Endothelial cell of umbilical vein (primary cell): ENCODE measurements around the gene ATP8A2. TPM values are rescaled to one million over a fixed set of nuclear protein-coding genes. Genes with fewer than 3 reads are reported as not detected.
A peak's percentile ranks its signal among the peaks of the same experiment; 100 is the strongest.

ENCODE experiments used
- BruUV-seq: library from RNA; stranded (reverse); fragments of 400-500 nt; replicated peaks from 2 replicates; lab custom pipeline; 2021; lab: Mats Ljungman, UMichigan
- CTCF ChIA-PET: fragments of 300-600, 350-600 bp; sonication (Branson Sonifier 250); formaldehyde crosslinking; loops from one replicate; lab custom pipeline; 2021; ENCODE audit warnings: antibody characterized with exemption, inconsistent platforms; lab: Charles Lee
- POLR2A ChIA-PET: fragments of 300-600, 350-600 bp; sonication (Branson Sonifier 250); formaldehyde crosslinking; loops from one replicate; lab custom pipeline; 2021; ENCODE audit warnings: antibody characterized with exemption, inconsistent platforms; lab: Charles Lee
- DNase-seq: peaks from one replicate; pipeline ENCODE4 v3.0.0-alpha.2; 2011; ENCODE audit warnings: low read depth, low spot score
- FAIRE-seq: peaks from 2 replicates; lab custom pipeline; 2011; peaks lifted over from hg19 to GRCh38; lab: Jason Lieb, UNC
- H2AFZ ChIP-seq: 2 replicates; pipeline ENCODE4 v1.6.0; 2012; ENCODE audit warnings: low read depth, low read length, control low read depth, inconsistent platforms
- H3K27ac ChIP-seq: 2 replicates; pipeline ENCODE4 v1.5.1; 2011; ENCODE audit warnings: low read depth, mild to moderate bottlenecking, control low read depth, low read length, moderate library complexity; ENCODE audit not compliant: insufficient read depth
- H3K27me3 ChIP-seq, 2 experiments: 2 replicates each; pipeline versions ENCODE4 v1.6.0 to v1.6.1; 2011; ENCODE audit warnings: low read length in 2 of 2, mixed read lengths in 1 of 2; ENCODE audit not compliant: control insufficient read depth in 2 of 2, insufficient read depth in 2 of 2
- H3K36me3 ChIP-seq, 2 experiments: 2 replicates in 1 of 2; 3 replicates in 1 of 2; pipeline ENCODE4 v1.5.1; 2011; ENCODE audit warnings: low read length in 2 of 2, mild to moderate bottlenecking in 1 of 2, moderate library complexity in 1 of 2; ENCODE audit not compliant: control insufficient read depth in 2 of 2, insufficient read depth in 2 of 2; ENCODE audit errors: extremely low read depth in 1 of 2
- H3K4me1 ChIP-seq: 3 replicates; pipeline ENCODE4 v1.5.1; 2011; ENCODE audit warnings: mild to moderate bottlenecking, low read length; ENCODE audit not compliant: control insufficient read depth, insufficient read depth; ENCODE audit errors: extremely low read depth
- H3K4me2 ChIP-seq: 2 replicates; pipeline ENCODE4 v1.6.1; 2011; ENCODE audit warnings: low read length, control low read depth, mixed read lengths; ENCODE audit not compliant: insufficient read depth
- H3K4me3 ChIP-seq, 3 experiments: fragments of 200-600 bp in 1 of 3; sonication (generic), shearing (Covaris generic) in 1 of 3; replicated peaks in 1 of 3; 2 replicates each; pipeline ENCODE4 v1.5.1; 2011 to 2016; ENCODE audit warnings: control low read depth in 3 of 3, low read length in 3 of 3, mild to moderate bottlenecking in 2 of 3, inconsistent platforms in 1 of 3, low read depth in 1 of 3, moderate library complexity in 1 of 3; ENCODE audit not compliant: insufficient read depth in 1 of 3
- H3K79me2 ChIP-seq: 2 replicates; pipeline ENCODE4 v1.6.0; 2012; ENCODE audit warnings: low read length, inconsistent platforms; ENCODE audit not compliant: control insufficient read depth, insufficient read depth
- H3K9ac ChIP-seq: replicated peaks from 2 replicates; pipeline ENCODE3; 2011; ENCODE audit warnings: low read length, control low read depth; ENCODE audit not compliant: insufficient read depth; ENCODE audit errors: extremely low read depth
- H3K9me1 ChIP-seq: replicated peaks from 3 replicates; pipeline ENCODE4 v1.6.0; 2011; ENCODE audit warnings: mild to moderate bottlenecking, low read length; ENCODE audit not compliant: control insufficient read depth, insufficient read depth; ENCODE audit errors: extremely low read depth
- H3K9me3 ChIP-seq: replicated peaks from 2 replicates; pipeline ENCODE4 v1.5.1; 2012; ENCODE audit warnings: low read length, inconsistent platforms; ENCODE audit not compliant: control insufficient read depth, insufficient read depth
- H4K20me1 ChIP-seq: replicated peaks from 2 replicates; pipeline ENCODE3; 2011; ENCODE audit warnings: mild to moderate bottlenecking, low read length; ENCODE audit not compliant: control insufficient read depth, insufficient read depth; ENCODE audit errors: extremely low read depth
- EZH2 ChIP-seq: IDR thresholded peaks from 2 replicates; pipeline ENCODE4 v1.6.1; 2012; ENCODE audit warnings: borderline replicate concordance, low read depth, mild to moderate bottlenecking, moderate library complexity, low read length, inconsistent platforms; ENCODE audit not compliant: severe bottlenecking
- FOS ChIP-seq: IDR thresholded peaks from 2 replicates; pipeline ENCODE4 v1.6.1; 2011; ENCODE audit warnings: mild to moderate bottlenecking, low read length, moderate library complexity, borderline replicate concordance; ENCODE audit not compliant: insufficient read depth
- GATA2 ChIP-seq: IDR thresholded peaks from 2 replicates; pipeline ENCODE4 v1.7.0; 2011; ENCODE audit warnings: low read depth, mild to moderate bottlenecking, moderate library complexity, mixed read lengths, low read length; ENCODE audit not compliant: insufficient read length, insufficient read depth
- JUN ChIP-seq: IDR thresholded peaks from 2 replicates; pipeline ENCODE4 v1.6.1; 2011; ENCODE audit warnings: borderline replicate concordance, low read depth; ENCODE audit not compliant: insufficient read length, insufficient read depth
- MYC ChIP-seq: IDR thresholded peaks from one replicate; pipeline ENCODE4 v1.6.1; 2011; ENCODE audit warnings: mild to moderate bottlenecking, low read depth, low read length
- POLR2A ChIP-seq: IDR thresholded peaks from 2 replicates; pipeline ENCODE4 v1.6.1; 2012; ENCODE audit warnings: low read depth, mild to moderate bottlenecking, control low read depth, low read length
- POLR2AphosphoS5 ChIP-seq: IDR thresholded peaks from 2 replicates; pipeline ENCODE4 v1.6.1; 2012; ENCODE audit warnings: low read depth, mild to moderate bottlenecking, control low read depth, low read length, moderate library complexity; ENCODE audit not compliant: insufficient read depth
- dilution Hi-C: fragments of 300-500 bp; cut with MboI; formaldehyde crosslinking; loops from one replicate; pipeline ENCODE4 v1.15.0; 2019; ENCODE audit warnings: low sequenced_read_pairs; ENCODE audit not compliant: extremely low pct_ligation_motif_present
- intact Hi-C: fragments of 100-400 bp; cut with micrococcal nuclease; formaldehyde crosslinking; loops from one replicate; pipeline ENCODE4 v1.10.0; 2022
- polyA plus RNA-seq, 4 experiments: library from polyadenylated mRNA; depleted of rRNA in 3 of 4; stranded (reverse) in 3 of 4; unstranded in 1 of 4; fragments of >200 nt; gene quantifications; 2 replicates each; pipeline versions ENCODE4 v1.2.1 to v1.2.3, GENCODE V29; 2011 to 2012; ENCODE audit warnings: missing spikeins in 1 of 4
- total RNA-seq: library from RNA; stranded (reverse); gene quantifications from 2 replicates; pipeline ENCODE4 v1.2.3, GENCODE V29; 2021
- TF ChIP-seq, protein P1 (sequence below): IDR thresholded peaks from 2 replicates; pipeline ENCODE4 v1.6.1; 2011; ENCODE audit not compliant: insufficient read depth, insufficient read length
- TF ChIP-seq, protein P2 (sequence below), 2 donors: IDR thresholded peaks; 1 replicate in 1 of 2; 2 replicates in 1 of 2; pipeline ENCODE4 v1.5.1; 2011; ENCODE audit warnings: low read length in 2 of 2, mild to moderate bottlenecking in 2 of 2, moderate library complexity in 2 of 2, control low read depth in 1 of 2, inconsistent platforms in 1 of 2, low read depth in 1 of 2; ENCODE audit not compliant: insufficient read depth in 1 of 2; ENCODE audit errors: extremely low read depth in 1 of 2

Gene ATP8A2
- total and polyA plus RNA-seq, 2 donors (not counting 3 experiments of a cell fraction or from before 2014, with no cell fraction given), result 0.11 to 0.49 TPM

DNA sequence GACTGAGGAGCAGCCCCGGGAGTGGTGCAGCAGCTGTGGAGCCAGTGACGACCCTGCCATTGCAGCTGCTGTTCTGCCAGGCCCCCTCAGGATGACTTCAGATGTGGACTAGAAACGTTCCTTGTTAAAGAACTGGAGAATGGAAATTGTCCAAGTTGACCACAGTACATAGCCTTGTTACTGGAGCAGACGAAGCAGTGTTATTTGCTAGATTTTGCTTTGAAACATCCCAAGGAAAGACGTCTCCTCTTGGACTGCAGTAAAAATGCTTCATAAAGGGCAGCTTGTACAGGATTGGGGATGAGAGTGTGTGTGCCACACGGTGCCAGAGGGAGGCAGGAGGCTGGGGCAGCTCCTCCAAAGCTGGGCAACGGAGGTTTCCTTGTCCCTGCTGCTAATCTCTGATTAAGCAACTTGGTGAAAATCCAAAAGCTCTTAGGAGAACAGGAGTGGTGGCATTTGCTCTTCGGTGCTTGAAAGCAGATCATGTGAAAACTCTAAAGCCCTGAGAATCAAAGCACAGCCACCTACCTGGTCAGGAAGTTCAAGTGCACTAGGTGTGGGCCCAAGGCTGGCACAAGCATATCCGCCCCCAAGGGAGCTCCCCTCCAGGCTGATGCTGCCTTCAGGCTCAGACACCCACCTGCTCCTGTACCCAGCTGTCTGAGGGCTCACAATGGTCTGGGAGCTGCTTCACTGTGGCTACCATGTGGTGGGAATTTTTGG lies 645.6 kb downstream of the ATP8A2 start:
- H3K27ac ChIP-seq, result peak overlapping the region; percentile 89
- no peaks in the 10 kb centered on the region for H3K79me2 ChIP-seq
- CTCF ChIA-PET, result interaction anchor here (1.2 to 2.8 kb wide), 2 partner anchors 10 to 12 kb away, joined by 3 to 11 read pairs; no protein-coding TSS in a partner anchor
- no peaks in the 10 kb centered on the region for H3K36me3 ChIP-seq
- H3K9ac ChIP-seq, result no peak overlapping the region
- H3K9me1 ChIP-seq, result no peaks in the 10 kb centered on the region
- no peak for FAIRE-seq
- H3K27me3 ChIP-seq, result no peaks in the 10 kb centered on the region
- TF ChIP-seq MYC (no peak), POLR2A (no peak), FOS (no peak), EZH2 (no peak), GATA2 (no peak), POLR2AphosphoS5 (no peak), JUN (no peak)
- TF ChIP-seq, protein P1, sequence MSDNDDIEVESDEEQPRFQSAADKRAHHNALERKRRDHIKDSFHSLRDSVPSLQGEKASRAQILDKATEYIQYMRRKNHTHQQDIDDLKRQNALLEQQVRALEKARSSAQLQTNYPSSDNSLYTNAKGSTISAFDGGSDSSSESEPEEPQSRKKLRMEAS, result no peak
- TF ChIP-seq, protein P2, sequence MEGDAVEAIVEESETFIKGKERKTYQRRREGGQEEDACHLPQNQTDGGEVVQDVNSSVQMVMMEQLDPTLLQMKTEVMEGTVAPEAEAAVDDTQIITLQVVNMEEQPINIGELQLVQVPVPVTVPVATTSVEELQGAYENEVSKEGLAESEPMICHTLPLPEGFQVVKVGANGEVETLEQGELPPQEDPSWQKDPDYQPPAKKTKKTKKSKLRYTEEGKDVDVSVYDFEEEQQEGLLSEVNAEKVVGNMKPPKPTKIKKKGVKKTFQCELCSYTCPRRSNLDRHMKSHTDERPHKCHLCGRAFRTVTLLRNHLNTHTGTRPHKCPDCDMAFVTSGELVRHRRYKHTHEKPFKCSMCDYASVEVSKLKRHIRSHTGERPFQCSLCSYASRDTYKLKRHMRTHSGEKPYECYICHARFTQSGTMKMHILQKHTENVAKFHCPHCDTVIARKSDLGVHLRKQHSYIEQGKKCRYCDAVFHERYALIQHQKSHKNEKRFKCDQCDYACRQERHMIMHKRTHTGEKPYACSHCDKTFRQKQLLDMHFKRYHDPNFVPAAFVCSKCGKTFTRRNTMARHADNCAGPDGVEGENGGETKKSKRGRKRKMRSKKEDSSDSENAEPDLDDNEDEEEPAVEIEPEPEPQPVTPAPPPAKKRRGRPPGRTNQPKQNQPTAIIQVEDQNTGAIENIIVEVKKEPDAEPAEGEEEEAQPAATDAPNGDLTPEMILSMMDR (IDR thresholded peaks at IDR 0.05; ENCODE audit: extremely low read depth in 1 of 2, insufficient read depth in 1 of 2, low read depth in 1 of 2, low read length in 2 of 2), result no peak
- peaks cover 81% of the 10 kb centered on the region for H3K4me1 ChIP-seq
- H2AFZ ChIP-seq, result no peak overlapping the region
- TSS peak; percentile 44 for BruUV-seq
- dilution Hi-C loops, result no loop called here
- intact Hi-C loops, result loop anchor here (10.0 kb wide), 2 partner anchors 207 to 703 kb away; partner anchors contain the start of gene RNF6
- H3K4me3 ChIP-seq, result no peak overlapping the region
- H3K9me3 ChIP-seq, result peaks cover 2% of the 10 kb centered on the region
- POLR2A ChIA-PET, result interaction anchor here (0.6 kb wide), 1 partner anchor 914 kb away, joined by 10 read pairs; no protein-coding TSS in a partner anchor
- DNase-seq, result no peak
- H3K4me2 ChIP-seq, result no peak overlapping the region
- H4K20me1 ChIP-seq, result no peaks in the 10 kb centered on the region
